ENCODE measurements around the gene CEP112. TPM values are rescaled to one million over a fixed set of nuclear protein-coding genes. Genes with fewer than 3 reads are reported as not detected.

The CEP112 gene
- total and polyA plus RNA-seq, 2 of the 8 experiments (the other 6 are each of a cell fraction or from before 2014, with no cell fraction given), result 0.62 to 3.1 TPM

DNA sequence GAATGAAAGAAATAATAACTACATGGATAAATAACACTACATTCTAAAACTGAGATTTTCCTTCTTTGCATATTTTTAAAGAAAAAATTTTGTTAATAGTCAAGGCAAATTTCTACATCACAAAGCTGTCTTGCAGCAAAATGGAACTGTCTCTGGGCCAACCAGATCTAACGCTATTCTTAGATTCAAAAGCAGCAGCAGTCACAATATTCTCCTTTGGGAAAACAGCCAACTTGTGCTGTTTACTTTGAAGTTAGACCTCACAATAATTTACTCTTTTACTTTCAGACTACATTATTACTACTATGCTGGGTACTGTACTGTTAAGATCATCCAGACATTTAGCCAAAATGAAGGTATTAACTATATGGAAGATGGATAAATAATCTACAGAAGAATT, 189.1 kb downstream of the CEP112 start (continued):
- no peak for TF ChIP-seq HDAC2 (IDR thresholded peaks at IDR 0.05; ENCODE audit: borderline replicate concordance in 1 of 2, low read depth in 2 of 2, low read length in 2 of 2)
- TF ChIP-seq POLR2AphosphoS5 (IDR thresholded peaks at IDR 0.05; ENCODE audit: low read depth, low read length), result no peak
- TF ChIP-seq POLR2A (IDR thresholded peaks at IDR 0.05; ENCODE audit: control extremely low read depth in 1 of 2, low read depth in 2 of 2, low read length in 2 of 2), result no peak
- TF ChIP-seq TAF1 (IDR thresholded peaks at IDR 0.05; ENCODE audit: low read depth, low read length), result no peak
- no peak for TF ChIP-seq SP4 (IDR thresholded peaks at IDR 0.05; ENCODE audit: low read length)
- TF ChIP-seq SIN3A (conservative IDR thresholded peaks at IDR 0.05 in 1 of 2, IDR thresholded peaks at IDR 0.05 in 1 of 2; ENCODE audit: low read depth in 1 of 2, low read length in 2 of 2), result no peak

Data from H1 (cell line).